Calu3 (cell line): ENCODE results near the gene TTLL11. TPM values are rescaled to one million over a fixed set of nuclear protein-coding genes. Genes with fewer than 3 reads are reported as not detected.

Experiments
- BruUV-seq: library from RNA; stranded (reverse); fragments of 400-500 nt; replicated peaks from 2 replicates; lab custom pipeline; 2021; lab: Mats Ljungman, UMichigan
- CTCF ChIA-PET: fragments of 300-600 bp; sonication (Branson Sonifier 250); formaldehyde crosslinking; loops from one replicate; lab custom pipeline; 2022; ENCODE audit warnings: antibody characterized with exemption; lab: Charles Lee
- DNase-seq: peaks from one replicate; pipeline ENCODE4 v3.0.0; 2022
- H3K27ac Mint-ChIP-seq: one replicate; pipeline ENCODE4 v1.8.0; 2022; ENCODE audit warnings: mixed read lengths; ENCODE audit not compliant: unreplicated experiment
- H3K27me3 Mint-ChIP-seq: one replicate; pipeline ENCODE4 v1.8.0; 2022; ENCODE audit warnings: mixed read lengths; ENCODE audit not compliant: unreplicated experiment
- H3K36me3 Mint-ChIP-seq: one replicate; pipeline ENCODE4 v1.8.0; 2022; ENCODE audit warnings: mild to moderate bottlenecking, moderate library complexity, mixed read lengths; ENCODE audit not compliant: insufficient read depth, unreplicated experiment
- H3K4me1 Mint-ChIP-seq: one replicate; pipeline ENCODE4 v1.8.0; 2022; ENCODE audit warnings: mild to moderate bottlenecking, low read depth, mixed read lengths; ENCODE audit not compliant: unreplicated experiment
- H3K4me3 Mint-ChIP-seq: one replicate; pipeline ENCODE4 v1.8.0; 2022; ENCODE audit warnings: mild to moderate bottlenecking, low read depth, moderate library complexity, mixed read lengths; ENCODE audit not compliant: unreplicated experiment
- H3K9me3 Mint-ChIP-seq: one replicate; pipeline ENCODE4 v1.8.0; 2022; ENCODE audit warnings: low read depth, mixed read lengths; ENCODE audit not compliant: unreplicated experiment
- CTCF ChIP-seq: fragments of 200-600 bp; IDR thresholded peaks from one replicate; pipeline ENCODE4 v1.8.0; 2022; ENCODE audit warnings: antibody characterized with exemption; ENCODE audit not compliant: unreplicated experiment
- intact Hi-C: fragments of 100-400 bp; cut with micrococcal nuclease; formaldehyde crosslinking; loops from one replicate; pipeline ENCODE4 v1.10.0; 2022; ENCODE audit not compliant: unreplicated experiment
- microRNA-seq: library from miRNA; unstranded; fragments of <30 nt; microRNA quantifications from one replicate; pipeline ENCODE4 v1.2.0, GENCODE V29; 2022
- total RNA-seq: library from RNA; stranded (reverse); gene quantifications from 2 replicates; pipeline ENCODE4 v1.2.3, GENCODE V29; 2022

TTLL11 gene
- total RNA-seq, 1 experiment from 2014 or later = 10.5 TPM

DNA sequence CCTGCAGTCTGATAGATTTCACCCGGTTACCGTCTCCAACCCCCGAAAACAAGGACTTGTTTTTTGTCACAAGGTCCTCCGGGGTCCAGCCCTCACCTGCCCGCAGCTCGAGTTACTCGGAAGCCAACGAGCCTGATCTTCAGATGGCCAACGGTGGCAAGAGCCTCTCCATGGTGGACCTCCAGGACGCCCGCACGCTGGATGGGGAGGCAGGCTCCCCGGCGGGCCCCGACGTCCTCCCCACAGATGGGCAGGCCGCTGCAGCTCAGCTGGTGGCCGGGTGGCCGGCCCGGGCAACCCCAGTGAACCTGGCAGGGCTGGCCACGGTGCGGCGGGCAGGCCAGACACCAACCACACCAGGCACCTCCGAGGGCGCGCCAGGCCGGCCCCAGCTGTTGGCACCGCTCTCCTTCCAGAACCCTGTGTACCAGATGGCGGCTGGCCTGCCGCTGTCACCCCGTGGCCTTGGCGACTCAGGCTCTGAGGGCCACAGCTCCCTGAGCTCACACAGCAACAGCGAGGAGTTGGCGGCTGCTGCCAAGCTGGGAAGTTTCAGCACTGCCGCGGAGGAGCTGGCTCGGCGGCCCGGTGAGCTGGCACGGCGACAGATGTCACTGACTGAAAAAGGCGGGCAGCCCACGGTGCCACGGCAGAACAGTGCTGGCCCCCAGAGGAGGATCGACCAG, 320.4 kb downstream of the TTLL11 start:
- no peak for DNase-seq
- H3K27ac Mint-ChIP-seq = no peak overlapping the region
- no peaks in the 10 kb centered on the region for H3K27me3 Mint-ChIP-seq
- no TSS peak for BruUV-seq
- no peaks in the 10 kb centered on the region for H3K4me1 Mint-ChIP-seq
- H3K9me3 Mint-ChIP-seq = no peaks in the 10 kb centered on the region
- no peak overlapping the region for H3K4me3 Mint-ChIP-seq
- CTCF ChIA-PET = no interaction called here
- TF ChIP-seq CTCF = no peak
- H3K36me3 Mint-ChIP-seq = peaks cover 14% of the 10 kb centered on the region
- intact Hi-C loops = no loop called here

Small RNAs within 50 kb of the gene (microRNA-seq; reads per million reads assigned to microRNA genes)
- gene MIR4478 = not detected

Other genes starting within 250 kb of the TTLL11 start
- 33.5 and 38.8 TPM in 2 replicates for gene NDUFA8, start 66.5 kb upstream of the TTLL11 start, total RNA-seq
- gene MORN5, start 66.6 kb upstream of the TTLL11 start, total RNA-seq = not detected in 2 replicates
- 0.97 TPM in 1 of 2 replicates, not detected in the other for gene LHX6, start 135.6 kb upstream of the TTLL11 start, total RNA-seq
- gene RBM18, start 171.5 kb upstream of the TTLL11 start, total RNA-seq = 13.1 and 14.1 TPM in 2 replicates
- gene MRRF, start 171.6 kb upstream of the TTLL11 start, total RNA-seq = 45.7 and 47.1 TPM in 2 replicates